ENCODE measurements around the gene SH3PXD2B.
"Not testable (repeated sequence)": the region's sequence is repeated elsewhere in the genome, so short reads cannot be mapped to it uniquely, and the experiment has no call there.

SH3PXD2B gene

DNA sequence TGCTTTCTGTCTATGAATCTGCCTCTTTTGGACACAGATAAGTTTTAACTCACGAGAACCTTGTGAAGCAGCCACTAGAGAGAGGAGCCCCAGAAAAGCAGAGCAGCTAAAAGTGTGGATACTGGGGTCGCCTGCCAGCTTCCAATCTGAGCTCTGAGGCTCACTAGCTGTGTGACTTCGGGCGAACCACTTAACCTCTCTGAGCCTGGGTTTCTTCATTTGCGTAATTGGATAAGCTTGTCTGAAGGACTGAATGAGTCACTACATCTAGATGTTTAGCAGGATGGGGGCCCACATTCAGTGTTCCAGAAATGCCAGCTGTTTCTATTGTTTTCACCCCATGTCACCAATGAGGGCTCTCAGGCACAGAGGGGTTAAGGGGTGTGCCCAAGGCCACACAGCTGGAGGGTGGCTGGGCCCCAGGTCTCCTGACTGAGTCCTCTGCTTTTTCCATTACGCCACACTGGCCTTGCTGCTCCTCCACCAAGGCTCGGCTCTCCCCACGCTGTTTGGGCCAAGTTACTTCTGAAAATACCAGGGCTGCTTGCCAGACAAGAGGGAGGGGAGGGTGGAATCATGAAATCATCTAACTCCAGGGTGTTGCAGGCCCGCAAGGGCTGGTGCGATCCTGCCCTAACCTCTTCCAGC, 36.2 kb downstream of the SH3PXD2B start:
- peak; percentile 19 for DNase-seq (ENCODE audit: low spot score)

DNA sequence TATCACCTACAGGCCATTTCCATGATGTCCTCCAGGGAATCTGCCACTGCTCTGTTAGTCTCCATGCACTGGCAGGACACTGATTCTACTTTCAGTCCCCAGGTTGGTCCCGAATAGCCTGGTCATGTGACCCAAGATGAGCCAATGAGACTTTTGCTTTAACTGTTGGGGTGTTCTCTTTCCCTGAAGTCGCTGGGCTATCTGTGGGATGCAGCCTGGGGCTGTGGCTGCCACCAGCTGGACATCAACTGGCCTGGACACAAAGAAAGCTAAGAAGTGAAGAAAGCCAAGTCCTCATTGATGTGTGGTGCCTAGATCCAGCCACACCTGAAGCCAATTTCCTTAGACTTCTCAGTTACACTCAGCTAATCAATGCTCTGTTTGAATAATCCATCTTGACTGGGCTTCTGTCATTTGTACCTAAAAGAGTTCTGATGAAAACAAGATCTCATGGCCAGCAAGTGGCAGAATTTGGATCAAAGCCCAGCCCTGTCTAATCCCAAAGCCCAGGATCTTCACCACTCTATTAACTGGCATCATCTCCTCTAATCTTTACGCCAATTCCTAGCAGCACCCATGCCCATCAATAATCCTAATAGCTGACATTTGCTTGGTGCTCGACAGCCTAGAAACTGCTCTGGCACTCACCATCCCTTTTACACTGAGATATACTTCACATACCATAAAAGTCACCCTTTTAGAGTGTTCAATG, 37.0 kb downstream of the SH3PXD2B start:
- DNase-seq (ENCODE audit: low spot score), result no peak

DNA sequence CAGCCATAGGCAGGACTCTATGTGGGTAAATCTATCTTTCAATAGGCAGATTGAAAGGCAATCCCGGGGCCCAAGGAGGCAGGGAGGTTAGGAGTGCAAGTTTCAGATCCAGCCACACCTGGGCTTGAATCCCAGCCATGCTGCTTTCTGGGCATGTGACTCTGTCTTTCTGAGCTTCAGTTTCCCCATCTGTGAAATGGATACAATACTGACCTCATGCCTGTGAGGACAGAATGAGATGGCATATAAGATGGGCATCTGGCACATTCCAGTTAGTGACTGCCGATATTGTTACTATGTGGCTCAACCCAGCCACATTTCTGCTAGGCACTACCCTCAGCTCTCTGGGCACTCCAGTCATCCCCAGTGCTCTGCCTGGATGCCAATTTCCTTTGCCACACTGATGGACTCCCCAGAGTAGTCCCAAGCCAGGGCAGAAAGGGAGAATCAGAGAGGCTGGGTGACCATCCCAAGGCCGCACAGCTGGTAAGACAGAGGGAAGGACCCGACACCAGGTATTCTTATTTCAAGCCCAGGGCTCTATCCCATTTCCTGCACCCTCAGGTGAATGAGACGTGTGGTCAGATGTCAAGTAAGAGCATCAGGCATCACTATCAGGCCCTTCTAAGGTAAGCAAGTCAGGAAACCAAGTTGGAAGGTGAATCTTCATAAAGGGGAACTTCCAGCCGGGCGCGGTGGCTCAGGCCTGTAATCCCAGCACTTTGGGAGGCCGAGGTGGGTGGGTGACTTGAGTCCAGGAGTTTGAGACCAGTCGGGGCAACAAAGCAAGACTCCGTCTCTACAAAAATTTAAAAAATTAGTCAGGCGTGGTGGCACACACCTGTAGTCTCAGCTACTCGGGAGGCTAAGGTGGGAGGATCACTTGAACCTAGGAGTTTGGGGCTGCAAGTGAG, 38.7 kb downstream of the SH3PXD2B start:
- no peak for DNase-seq (ENCODE audit: low spot score)

DNA sequence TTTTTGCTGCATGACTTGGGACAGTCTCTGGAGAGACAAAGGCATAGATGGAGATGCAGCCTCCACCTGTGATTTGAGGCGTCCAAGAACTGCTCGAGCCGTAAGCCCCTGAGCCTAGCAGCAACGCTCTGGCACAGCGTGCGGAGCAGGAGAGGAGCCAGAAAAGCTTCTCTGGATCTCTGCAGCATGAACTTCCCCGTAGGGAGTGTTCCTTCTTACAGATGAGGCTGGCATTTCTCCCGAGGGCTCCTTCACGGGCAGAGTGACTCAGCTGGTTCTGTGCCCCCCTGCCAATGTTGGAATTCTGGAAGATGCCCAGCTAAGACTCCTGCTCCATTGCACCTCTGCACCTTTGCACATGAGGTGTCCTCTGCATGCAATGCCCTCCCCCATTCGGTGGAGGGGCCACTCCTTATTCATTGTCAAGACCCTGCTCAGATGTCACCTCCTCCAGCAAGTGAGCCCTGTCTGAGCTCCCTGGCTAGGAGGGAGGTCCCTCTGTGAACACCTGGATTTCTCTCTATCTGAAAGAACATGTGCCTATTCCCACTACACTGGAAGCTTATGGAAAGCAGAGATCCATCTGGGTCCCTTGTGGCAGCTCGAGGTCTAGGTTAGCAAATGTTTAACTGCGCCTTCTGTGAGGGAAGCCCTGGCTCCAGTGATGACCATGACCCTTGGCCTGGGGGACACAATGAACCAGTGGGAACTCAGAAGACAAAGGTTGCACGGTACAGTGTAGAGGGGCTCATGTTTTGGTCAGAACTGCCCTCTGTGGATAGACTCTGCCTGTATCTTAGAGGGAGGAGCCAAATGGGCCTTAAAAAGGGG, 39.6 kb downstream of the SH3PXD2B start:
- DNase-seq (ENCODE audit: low spot score), result peak; percentile 16

DNA sequence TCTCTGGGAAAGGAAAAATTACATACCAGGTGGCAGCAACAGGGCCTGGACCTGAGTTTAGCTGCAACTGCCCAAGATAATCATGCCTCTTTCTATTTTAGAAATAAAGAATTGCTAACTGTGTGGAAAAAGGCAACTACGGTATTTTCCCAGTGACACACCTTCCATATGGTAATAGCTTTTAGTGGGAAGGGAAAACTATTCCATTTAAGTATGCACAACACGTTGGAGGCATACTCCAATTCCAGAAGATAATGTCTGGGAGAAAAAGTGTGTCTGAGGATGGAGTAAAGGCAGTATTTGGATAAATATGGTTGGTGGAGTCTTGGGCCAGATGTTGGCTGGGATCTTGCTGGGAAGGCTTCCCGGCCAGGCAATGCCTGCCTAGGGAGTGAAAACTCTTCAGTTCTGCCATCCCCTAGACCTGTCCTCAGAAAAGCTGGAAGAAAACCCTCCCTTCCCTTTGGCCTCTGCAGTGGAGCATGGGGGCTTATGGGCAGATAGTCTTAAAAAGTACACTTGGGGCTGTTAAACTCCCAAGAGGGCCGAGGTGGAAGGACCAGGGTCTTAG, 40.6 kb downstream of the SH3PXD2B start:
- no peak for DNase-seq (ENCODE audit: low spot score)

DNA sequence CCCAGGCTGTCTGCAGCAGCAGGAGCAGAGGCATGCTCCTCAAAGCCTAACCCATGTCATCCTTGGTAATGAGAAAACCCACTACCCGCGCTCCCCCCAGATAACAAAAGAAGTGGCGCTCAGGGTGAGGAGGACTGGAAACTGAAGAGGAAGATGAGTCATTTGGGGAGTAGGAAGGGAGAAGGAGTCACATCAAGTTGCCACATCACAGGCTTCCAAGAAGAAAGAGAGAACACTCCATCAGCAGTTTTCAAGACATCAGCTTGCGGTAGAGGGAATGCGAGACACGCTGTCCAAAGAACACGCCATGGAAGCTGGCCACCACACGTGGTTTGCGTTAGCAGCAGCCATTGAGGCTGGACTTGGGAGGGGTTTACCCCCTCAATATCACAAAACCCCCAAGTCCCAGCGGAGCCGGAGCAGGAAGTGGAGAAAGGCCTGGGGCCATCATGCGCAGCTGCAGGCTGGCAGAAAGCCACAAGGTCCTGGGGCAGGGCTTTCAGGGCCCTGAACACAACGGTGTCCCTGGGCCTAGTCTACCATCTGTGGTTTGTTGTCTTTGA, 41.5 kb downstream of the SH3PXD2B start:
- DNase-seq (ENCODE audit: low spot score), result peak; percentile 15

DNA sequence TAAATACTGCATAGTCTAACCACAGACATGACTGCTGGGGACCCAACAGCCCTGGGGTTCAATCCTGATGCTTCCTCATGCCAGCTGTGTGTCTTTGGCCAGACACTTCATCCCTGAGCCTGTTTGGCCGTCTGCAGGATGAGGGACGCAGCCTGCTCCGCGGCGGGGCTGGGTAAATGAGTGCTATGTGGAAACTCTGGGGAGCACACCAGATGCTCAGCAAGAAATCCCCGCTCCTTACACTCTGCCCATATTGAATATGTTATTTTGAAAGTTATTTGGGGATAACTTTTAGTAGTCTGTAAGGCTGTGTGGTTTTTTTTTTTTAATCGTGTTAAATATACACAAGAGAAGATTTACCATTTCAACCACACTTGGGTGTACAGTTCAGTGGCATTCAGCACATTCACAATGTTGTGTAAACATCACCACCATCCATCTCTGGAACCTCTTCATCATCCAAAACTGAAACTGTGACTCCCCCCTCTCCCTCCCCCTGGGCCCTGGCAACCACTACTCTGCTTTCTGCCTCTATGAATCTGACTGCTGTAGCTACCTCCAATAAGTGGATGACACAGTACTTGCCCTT, 42.7 kb downstream of the SH3PXD2B start:
- DNase-seq (ENCODE audit: low spot score), result no peak

DNA sequence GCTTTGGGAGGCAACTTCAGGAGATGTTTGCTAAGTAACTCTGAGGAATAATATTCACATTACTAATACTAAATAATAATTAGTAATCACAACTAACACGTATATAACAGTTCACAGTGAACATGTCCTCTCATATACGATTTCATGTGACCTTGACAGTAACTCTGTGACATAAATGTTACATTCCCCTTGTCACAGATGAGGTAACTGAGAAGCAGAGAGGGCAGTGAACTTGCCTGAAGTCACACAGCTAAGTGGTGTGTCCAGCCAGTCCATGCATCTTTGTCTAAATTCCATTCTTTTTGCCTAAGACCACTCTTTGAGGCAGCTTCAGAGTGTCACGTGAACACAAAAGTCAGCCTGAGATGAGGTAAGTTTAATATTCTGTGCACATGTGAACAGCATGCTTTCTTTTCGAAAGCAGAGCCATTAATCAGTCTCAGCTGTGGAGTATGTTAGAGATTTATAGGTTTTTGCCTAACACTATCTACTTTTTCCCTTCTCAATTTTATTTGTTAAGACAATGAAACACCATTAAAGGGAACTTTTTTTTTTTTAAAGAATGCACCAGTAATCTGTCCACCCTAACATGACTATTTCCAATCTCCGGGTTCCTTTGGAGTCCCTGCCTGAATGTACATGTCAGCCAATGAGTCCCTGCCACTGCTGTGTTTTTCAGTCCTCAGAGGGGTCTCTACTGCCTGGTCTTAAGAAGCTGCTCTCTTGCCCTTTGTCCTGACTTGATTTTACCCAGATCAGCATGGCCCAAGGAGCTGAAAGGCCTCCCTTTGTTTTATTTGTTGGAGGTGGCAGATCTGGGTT, 43.5 kb downstream of the SH3PXD2B start:
- DNase-seq (ENCODE audit: low spot score), result no peak

DNA sequence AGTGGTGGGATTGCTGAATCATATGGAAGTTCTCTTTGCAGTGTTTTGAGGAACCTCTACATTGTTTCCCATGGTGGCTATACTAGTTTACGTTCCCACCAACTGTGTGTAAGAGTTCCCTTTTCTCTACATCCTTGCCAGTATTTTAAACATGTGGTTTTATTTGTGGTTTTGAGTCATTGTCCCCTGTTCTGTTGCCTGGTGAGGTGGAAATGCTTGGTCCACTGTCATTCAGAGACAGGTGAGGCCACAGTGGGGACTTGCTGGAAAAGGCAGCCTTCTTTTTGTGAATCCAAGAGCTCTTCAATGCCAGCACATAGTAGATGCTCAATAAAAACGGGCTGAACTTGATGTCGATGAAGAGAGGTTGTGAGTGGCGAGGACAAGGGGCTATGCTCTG, 44.2 kb downstream of the SH3PXD2B start:
- peak; percentile 65 for DNase-seq (ENCODE audit: low spot score)

DNA sequence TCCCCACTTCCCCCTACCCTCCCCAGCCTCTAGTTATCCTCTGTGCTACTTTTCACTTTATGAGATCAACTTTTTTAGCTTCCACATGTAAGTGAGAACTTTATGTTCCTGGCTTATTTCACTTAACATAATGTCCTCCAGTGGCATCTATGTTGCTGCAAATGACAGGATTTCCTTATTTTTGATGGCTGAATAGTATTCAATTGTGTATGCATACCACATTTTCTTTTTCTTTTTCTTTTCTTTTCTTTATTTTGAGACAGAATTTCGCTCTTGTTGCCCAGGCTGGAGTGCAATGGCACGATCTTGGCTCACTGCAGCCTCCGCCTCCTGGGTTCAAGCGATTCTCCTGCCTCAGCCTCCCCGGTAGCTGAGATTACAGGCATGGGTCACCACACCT, 44.8 kb downstream of the SH3PXD2B start:
- DNase-seq (ENCODE audit: low spot score), result not testable (repeated sequence)

DNA sequence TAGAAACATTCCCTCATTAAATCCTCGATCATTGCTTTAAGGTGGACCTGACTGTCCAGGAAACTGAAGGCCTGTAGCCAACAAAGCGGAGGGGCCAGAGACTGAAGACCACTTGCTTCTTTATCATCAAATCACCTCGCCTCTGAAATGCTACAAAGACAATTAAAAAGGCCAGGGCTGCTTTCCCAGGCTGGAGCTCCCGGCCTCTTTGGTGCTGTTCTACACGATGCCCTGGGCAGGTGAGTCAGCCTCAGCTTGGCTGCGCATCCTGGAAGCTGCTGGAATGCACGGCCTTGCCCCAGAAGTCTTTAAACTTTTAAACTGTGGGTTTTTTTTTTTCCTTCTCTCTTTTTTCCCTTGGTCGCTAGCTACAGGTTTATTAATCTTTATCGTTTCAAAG, 46.5 kb downstream of the SH3PXD2B start:
- peak; percentile 20 for DNase-seq (ENCODE audit: low spot score)

DNA sequence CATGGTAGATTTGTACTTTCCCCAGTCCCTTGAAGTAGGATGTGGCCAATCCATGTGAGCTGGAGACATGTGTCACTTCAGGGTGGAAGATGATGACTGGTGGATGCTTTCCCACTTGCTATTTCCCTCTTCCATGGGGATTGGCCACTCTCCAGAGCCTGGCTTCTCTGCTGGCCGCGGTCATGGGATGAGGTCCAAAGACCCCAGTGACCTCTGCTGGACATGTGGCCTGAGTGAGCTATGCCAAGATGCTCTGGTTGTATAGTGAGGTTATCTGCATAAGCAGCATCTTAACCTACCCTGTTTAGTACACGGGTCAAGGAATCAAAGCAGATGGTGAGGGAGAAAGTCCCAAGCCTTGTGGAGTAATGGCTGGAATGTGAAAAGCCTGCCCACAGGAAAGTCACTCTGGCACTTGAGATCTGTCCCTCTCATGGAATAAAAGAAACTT, 47.1 kb downstream of the SH3PXD2B start:
- peak; percentile 15 for DNase-seq (ENCODE audit: low spot score)

DNA sequence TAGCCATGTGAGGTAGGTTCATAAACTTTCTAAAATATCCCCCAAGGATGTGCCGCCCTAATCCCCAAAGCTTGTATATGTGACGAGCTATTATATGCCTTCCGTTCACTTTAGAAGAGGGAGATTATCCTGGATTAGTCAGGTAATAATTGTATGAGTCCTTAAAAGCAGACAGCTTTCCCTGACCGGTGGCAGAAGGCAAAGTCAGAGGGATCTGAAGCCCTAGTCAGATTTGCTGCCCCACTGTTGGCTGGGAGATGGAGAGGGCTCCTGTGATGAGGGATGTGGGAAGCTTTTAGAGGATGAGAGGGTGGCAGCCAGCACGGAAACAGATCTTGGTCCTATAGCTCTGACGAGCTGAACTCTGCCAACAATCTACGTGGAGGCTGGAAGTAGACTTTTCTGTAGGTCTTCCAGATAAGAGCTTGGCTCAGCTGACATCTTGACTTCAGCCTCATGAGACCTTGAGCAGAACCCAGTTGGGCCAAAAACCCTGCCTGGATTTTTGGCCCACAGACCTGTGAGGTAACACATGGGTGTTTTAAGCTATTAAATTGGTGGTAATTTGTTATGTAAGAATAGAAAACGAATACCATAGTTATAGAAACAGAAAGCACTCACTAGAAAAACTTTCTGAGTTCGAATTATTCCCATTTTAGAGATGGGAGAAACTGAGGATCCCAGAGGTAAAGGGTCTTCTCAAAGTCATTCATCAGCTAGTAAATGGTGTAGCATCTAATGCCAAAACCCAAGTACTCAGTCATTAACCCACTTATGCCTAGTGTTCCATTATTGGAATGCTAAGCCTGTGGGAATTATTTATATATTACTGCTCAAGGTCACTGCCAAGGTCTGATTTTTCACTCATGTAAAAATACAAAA, 48.9 kb downstream of the SH3PXD2B start:
- no peak for DNase-seq (ENCODE audit: low spot score)

DNA sequence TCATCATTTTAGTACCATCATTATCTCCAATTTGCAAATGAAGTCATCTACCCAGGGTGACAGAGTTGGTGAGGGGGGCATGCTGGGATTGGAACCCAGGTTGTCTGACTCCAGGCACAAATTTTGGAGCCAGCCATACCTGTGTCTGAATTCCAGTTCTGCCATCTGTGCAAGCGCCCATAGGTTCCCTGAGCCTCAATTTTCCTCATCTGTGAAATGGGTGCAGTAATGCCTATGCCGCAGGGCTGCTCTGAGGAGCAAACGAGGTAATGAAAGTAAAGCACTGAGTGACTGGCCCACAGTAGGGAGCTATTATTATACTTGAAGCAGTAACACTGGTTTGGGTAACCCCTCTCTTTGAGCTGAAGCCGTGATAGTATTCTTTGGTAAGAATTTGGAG, 49.6 kb downstream of the SH3PXD2B start:
- DNase-seq (ENCODE audit: low spot score), result no peak

DNA sequence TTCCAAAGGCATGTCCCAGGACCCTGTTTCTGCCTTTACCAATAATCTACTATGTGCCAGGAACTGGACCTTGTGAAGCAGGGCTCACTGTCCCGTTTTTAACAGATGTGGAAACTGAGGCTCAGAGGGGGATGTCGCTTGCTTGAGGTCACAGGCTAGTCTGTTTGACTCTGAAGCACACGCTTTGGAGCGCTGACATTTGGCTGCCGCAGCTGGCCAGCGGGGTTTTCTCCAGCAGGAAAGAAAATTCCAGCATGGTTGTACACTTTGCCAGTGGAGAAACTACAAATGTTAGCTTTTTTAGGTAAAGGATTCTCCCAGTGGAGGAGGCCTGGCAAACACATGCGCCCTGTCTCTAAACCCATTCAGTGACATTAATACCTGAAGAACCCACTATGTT, 50.5 kb downstream of the SH3PXD2B start:
- no peak for DNase-seq (ENCODE audit: low spot score)

DNA sequence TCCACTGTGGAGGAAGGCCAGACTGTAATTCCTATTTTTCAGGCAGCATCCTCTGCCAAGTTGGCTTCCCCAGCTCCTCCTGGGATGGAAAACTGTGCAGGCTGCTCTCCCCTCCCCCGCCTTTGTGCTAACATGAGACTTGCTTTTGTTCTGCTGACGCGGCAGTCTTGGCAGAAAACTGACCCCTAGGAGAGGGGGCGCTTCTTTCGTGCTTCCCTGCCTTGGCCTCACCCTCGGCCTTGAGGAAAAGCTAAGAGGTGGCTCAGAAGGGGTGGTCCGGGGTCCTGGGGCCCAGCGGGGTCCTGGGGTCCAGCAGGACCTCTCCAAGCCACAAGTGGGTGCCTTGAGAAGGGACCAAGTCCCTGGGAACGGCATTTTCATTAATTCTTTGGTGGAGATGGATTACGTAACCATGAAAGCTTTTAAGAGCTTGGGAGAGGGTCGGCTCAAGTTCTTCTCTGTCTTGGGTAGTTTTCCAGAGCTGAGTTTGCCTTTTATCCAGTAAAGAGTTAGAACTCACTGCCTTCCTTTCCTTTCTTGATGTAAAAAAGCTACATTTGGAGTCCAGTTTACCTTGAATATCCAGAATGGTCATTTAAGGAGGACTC, 51.0 kb downstream of the SH3PXD2B start:
- DNase-seq (ENCODE audit: low spot score), result no peak

DNA sequence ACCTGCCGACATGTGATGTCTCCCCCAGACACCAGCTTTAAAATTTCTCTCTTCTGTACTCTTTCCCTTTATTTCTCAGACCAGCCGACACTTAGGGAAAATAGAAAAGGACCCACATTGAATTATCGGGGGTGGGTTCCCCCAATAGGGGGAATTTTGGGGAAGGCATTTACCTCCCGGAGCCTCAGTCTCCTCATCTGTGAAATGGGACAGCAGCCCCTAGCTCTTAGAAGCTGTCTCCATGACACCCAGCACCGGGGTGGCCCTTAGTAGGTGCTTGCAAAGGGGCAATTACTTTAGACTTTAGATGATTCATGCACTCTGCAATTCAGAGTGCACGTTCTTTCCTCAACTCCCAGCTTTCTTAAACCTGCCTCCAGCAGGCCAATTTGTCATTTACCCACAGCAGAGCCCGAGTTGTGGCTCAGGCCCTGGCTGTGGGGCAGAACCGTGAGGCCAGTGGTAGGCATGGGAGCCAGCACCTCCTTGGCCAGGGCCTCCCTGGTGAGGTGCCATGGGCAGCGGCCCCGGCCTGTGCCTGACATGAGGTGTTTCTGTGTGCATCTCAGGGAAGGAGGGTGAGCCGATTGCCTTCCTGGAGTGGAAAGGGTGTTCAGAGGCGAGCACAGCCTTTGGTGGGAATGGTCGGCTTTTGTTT, 51.7 kb downstream of the SH3PXD2B start:
- DNase-seq (ENCODE audit: low spot score), result no peak

DNA sequence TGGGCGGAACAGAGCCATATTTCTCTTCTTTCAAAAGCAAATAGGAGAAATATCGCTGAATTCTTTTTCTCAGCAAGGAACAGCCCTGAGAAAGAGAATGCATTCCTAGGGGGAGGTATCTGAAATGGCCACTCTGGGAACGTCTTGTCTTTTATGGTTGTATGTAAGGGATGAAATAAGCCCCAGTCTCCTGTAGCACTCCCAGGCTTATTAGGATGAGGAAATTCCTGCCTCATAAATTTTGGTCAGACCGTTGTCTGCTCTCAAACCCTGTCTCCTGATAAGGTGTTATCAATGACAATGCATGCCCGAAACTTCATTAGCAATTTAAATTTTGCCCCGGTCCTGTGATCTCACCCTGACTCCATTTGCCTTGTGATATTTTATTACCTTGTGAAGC, 52.3 kb downstream of the SH3PXD2B start:
- not testable (repeated sequence) for DNase-seq (ENCODE audit: low spot score)
